PFSK-1 (cell line): ENCODE data around the gene RHBDD3.

Experiments used
- FOXP2 ChIP-seq: optimal IDR thresholded peaks from 2 replicates; pipeline ENCODE3; 2011; ENCODE audit warnings: borderline replicate concordance, control low read depth, inconsistent platforms; ENCODE audit not compliant: insufficient read depth; ENCODE audit errors: extremely low read length, extremely low read depth
- POLR2AphosphoS5 ChIP-seq: IDR thresholded peaks from 2 replicates; pipeline ENCODE4 v1.6.1; 2012; ENCODE audit warnings: low read depth, mild to moderate bottlenecking, control low read depth, low read length, moderate library complexity
- SIN3A ChIP-seq: IDR thresholded peaks from 2 replicates; pipeline ENCODE4 v1.6.1; 2012; ENCODE audit warnings: mild to moderate bottlenecking, low read length, moderate library complexity, borderline replicate concordance; ENCODE audit not compliant: insufficient read depth
- TAF1 ChIP-seq: IDR thresholded peaks from 2 replicates; pipeline ENCODE4 v1.6.1; 2012; ENCODE audit warnings: low read length, control low read depth, borderline replicate concordance; ENCODE audit not compliant: insufficient read depth
- TF ChIP-seq, protein P1 (sequence below), 2 experiments: IDR thresholded peaks; 2 replicates each; pipeline versions ENCODE4 v1.6.1 to v1.8.0; 2011 to 2012; ENCODE audit warnings: low read depth in 2 of 2, low read length in 2 of 2, control low read depth in 1 of 2, inconsistent platforms in 1 of 2, mild to moderate bottlenecking in 1 of 2, moderate library complexity in 1 of 2; ENCODE audit not compliant: insufficient read depth in 1 of 2

DNA sequence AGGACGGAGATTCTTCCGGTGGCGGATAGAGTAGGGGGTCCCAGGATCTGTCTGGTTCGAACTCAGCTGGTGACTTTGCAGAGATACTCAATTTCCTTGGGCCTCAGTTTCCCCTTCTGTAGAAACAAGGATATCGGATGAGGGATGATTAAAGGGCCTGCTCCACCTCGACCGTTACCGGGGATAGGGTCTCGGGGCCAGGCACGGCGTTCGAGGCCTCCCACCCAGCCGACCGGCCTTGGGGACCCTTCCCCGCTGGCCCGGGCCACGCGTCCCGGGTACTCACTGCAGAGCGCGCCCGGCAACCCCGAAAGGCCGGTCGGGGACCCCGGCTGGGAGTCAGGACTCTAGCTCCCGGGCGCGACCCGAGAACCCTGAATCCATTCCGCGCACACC lies 321 bp downstream of the RHBDD3 start:
- TF ChIP-seq POLR2AphosphoS5, result no peak
- no peak for TF ChIP-seq SIN3A
- no peak for TF ChIP-seq TAF1
- TF ChIP-seq, protein P1, sequence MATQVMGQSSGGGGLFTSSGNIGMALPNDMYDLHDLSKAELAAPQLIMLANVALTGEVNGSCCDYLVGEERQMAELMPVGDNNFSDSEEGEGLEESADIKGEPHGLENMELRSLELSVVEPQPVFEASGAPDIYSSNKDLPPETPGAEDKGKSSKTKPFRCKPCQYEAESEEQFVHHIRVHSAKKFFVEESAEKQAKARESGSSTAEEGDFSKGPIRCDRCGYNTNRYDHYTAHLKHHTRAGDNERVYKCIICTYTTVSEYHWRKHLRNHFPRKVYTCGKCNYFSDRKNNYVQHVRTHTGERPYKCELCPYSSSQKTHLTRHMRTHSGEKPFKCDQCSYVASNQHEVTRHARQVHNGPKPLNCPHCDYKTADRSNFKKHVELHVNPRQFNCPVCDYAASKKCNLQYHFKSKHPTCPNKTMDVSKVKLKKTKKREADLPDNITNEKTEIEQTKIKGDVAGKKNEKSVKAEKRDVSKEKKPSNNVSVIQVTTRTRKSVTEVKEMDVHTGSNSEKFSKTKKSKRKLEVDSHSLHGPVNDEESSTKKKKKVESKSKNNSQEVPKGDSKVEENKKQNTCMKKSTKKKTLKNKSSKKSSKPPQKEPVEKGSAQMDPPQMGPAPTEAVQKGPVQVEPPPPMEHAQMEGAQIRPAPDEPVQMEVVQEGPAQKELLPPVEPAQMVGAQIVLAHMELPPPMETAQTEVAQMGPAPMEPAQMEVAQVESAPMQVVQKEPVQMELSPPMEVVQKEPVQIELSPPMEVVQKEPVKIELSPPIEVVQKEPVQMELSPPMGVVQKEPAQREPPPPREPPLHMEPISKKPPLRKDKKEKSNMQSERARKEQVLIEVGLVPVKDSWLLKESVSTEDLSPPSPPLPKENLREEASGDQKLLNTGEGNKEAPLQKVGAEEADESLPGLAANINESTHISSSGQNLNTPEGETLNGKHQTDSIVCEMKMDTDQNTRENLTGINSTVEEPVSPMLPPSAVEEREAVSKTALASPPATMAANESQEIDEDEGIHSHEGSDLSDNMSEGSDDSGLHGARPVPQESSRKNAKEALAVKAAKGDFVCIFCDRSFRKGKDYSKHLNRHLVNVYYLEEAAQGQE (IDR thresholded peaks at IDR 0.05; ENCODE audit: insufficient read depth in 1 of 2, low read depth in 2 of 2, low read length in 2 of 2), result no peak
- no peak for TF ChIP-seq FOXP2
